Astrocyte (in vitro differentiated cells and primary cell): Measurements from ENCODE around the gene CDC42BPA. TPM values are rescaled to one million over a fixed set of nuclear protein-coding genes. Genes with fewer than 3 reads are reported as not detected.

Experiments
- DNase-seq: peaks from one replicate; pipeline ENCODE4 v3.0.0-alpha.2; 2010; ENCODE audit warnings: low read depth
- FAIRE-seq: peaks from 2 replicates; lab custom pipeline; 2011; peaks lifted over from hg19 to GRCh38; lab: Jason Lieb, UNC
- H2AFZ ChIP-seq: 2 replicates; pipeline ENCODE4 v1.6.0; 2012; ENCODE audit warnings: low read depth, low read length, inconsistent platforms
- H3K27ac ChIP-seq: 2 replicates; pipeline ENCODE4 v1.5.1; 2011; ENCODE audit warnings: low read depth, low read length, inconsistent platforms
- H3K27me3 ChIP-seq: 2 replicates; pipeline ENCODE4 v1.6.0; 2011; ENCODE audit warnings: low read length, inconsistent platforms; ENCODE audit not compliant: insufficient read depth
- H3K36me3 ChIP-seq: 2 replicates; pipeline ENCODE4 v1.5.1; 2011; ENCODE audit warnings: low read length, inconsistent platforms; ENCODE audit not compliant: insufficient read depth
- H3K4me1 ChIP-seq: 2 replicates; pipeline ENCODE4 v1.5.1; 2011; ENCODE audit warnings: low read length, inconsistent platforms; ENCODE audit not compliant: insufficient read depth
- H3K4me2 ChIP-seq: 2 replicates; pipeline ENCODE4 v1.6.0; 2012; ENCODE audit warnings: low read length, inconsistent platforms
- H3K4me3 ChIP-seq: 2 replicates; pipeline ENCODE4 v1.5.1; 2011; ENCODE audit warnings: low read depth, mild to moderate bottlenecking, low read length, inconsistent platforms; ENCODE audit not compliant: insufficient read depth
- H3K79me2 ChIP-seq: 2 replicates; pipeline ENCODE4 v1.6.0; 2012; ENCODE audit warnings: mild to moderate bottlenecking, low read length, inconsistent platforms; ENCODE audit not compliant: insufficient read depth
- H3K9ac ChIP-seq: 2 replicates; pipeline ENCODE4 v1.6.0; 2012; ENCODE audit warnings: mild to moderate bottlenecking, low read length, inconsistent platforms
- H3K9me3 ChIP-seq: 2 replicates; pipeline ENCODE4 v1.5.1; 2012; ENCODE audit warnings: low read depth, mild to moderate bottlenecking, low read length, inconsistent platforms; ENCODE audit not compliant: insufficient read depth
- H4K20me1 ChIP-seq: 2 replicates; pipeline ENCODE4 v1.6.0; 2012; ENCODE audit warnings: low read length, inconsistent platforms; ENCODE audit not compliant: insufficient read depth
- H3K27ac Mint-ChIP-seq: one replicate; pipeline ENCODE4 v1.8.0; 2021; ENCODE audit warnings: mild to moderate bottlenecking, mixed read lengths; ENCODE audit not compliant: unreplicated experiment
- H3K27me3 Mint-ChIP-seq: one replicate; pipeline ENCODE4 v1.8.0; 2021; ENCODE audit warnings: low read depth, mixed read lengths; ENCODE audit not compliant: unreplicated experiment
- H3K36me3 Mint-ChIP-seq: one replicate; pipeline ENCODE4 v1.8.0; 2021; ENCODE audit warnings: low read depth, mixed read lengths; ENCODE audit not compliant: unreplicated experiment
- H3K4me1 Mint-ChIP-seq: one replicate; pipeline ENCODE4 v1.8.0; 2021; ENCODE audit warnings: low read depth, mixed read lengths; ENCODE audit not compliant: unreplicated experiment
- H3K4me3 Mint-ChIP-seq: one replicate; pipeline ENCODE4 v1.8.0; 2021; ENCODE audit warnings: mild to moderate bottlenecking, moderate library complexity, mixed read lengths; ENCODE audit not compliant: unreplicated experiment
- H3K9me3 Mint-ChIP-seq: one replicate; pipeline ENCODE4 v1.8.0; 2021; ENCODE audit warnings: mild to moderate bottlenecking, mixed read lengths; ENCODE audit not compliant: unreplicated experiment
- EZH2 ChIP-seq: IDR thresholded peaks from 2 replicates; pipeline ENCODE4 v1.6.1; 2012; ENCODE audit warnings: mild to moderate bottlenecking, low read length, inconsistent platforms; ENCODE audit not compliant: insufficient read depth
- total RNA-seq: library from RNA; stranded (reverse); gene quantifications from 2 replicates; pipeline ENCODE4 v1.2.1, GENCODE V29; 2021
- TF ChIP-seq, protein P1 (sequence below): IDR thresholded peaks from 2 replicates; pipeline ENCODE4 v1.5.1; 2011; ENCODE audit warnings: low read depth, mild to moderate bottlenecking, inconsistent platforms, low read length, moderate library complexity; ENCODE audit not compliant: insufficient read depth

The CDC42BPA gene
- total RNA-seq, 1 donor from 2014 or later, result 34.5 TPM

DNA sequence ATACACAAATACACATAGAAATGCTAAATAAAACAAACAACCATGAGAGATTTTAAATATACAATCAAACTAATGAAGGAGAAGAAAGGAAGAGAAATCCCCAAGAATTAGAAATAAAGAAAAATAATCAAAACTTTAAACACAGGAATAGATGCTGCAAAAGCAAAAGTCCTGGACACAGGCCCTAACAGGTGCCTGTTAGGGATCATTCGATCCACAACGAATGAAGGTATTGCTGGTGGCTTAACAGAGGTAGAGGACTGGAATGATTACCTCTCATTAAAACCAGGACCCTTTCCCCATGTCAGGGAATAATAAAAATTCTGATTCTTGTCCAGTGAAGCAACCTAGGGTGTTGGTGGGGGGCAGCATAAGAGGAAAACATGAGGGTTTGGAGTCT is 56.8 kb downstream of the CDC42BPA start:
- peaks cover 83% of the 10 kb centered on the region for H3K79me2 ChIP-seq

DNA sequence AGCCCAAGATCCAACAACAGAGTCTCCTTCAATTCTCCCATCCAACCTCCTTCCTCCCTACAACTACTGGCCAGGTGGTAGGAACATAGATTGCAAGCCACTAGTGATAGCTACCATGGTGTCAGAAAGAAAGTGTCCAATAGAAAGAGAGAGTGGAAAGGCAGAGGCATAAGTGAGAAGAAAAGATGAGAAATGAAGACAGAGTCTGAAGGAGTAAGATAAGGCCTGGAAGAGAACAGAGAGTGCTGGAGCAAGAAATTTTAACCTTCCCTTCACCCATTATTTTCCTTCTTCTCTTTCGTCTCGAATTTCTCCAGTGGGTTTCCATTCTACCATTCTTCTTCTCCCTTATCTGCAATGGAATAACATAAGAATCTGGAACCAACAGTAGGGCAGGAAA is 57.9 kb downstream of the CDC42BPA start:
- Histone ChIP-seq H3K4me3 (no peak overlapping the region), H3K4me2 (no peak overlapping the region), H3K9me3 (no peaks in the 10 kb centered on the region), H3K4me1 (no peaks in the 10 kb centered on the region), H3K79me2 (peaks cover 83% of the 10 kb centered on the region), H3K27ac (no peak overlapping the region), H2AFZ (no peak overlapping the region), H3K27me3 (no peaks in the 10 kb centered on the region), H3K36me3 (peaks cover 3% of the 10 kb centered on the region), H4K20me1 (peaks cover 70% of the 10 kb centered on the region), H3K9ac (no peak overlapping the region)
- Mint-ChIP-seq H3K27ac (no peak overlapping the region), H3K4me3 (no peak overlapping the region), H3K4me1 (no peaks in the 10 kb centered on the region), H3K27me3 (no peaks in the 10 kb centered on the region), H3K36me3 (no peaks in the 10 kb centered on the region), H3K9me3 (no peaks in the 10 kb centered on the region)
- TF ChIP-seq, protein P1, sequence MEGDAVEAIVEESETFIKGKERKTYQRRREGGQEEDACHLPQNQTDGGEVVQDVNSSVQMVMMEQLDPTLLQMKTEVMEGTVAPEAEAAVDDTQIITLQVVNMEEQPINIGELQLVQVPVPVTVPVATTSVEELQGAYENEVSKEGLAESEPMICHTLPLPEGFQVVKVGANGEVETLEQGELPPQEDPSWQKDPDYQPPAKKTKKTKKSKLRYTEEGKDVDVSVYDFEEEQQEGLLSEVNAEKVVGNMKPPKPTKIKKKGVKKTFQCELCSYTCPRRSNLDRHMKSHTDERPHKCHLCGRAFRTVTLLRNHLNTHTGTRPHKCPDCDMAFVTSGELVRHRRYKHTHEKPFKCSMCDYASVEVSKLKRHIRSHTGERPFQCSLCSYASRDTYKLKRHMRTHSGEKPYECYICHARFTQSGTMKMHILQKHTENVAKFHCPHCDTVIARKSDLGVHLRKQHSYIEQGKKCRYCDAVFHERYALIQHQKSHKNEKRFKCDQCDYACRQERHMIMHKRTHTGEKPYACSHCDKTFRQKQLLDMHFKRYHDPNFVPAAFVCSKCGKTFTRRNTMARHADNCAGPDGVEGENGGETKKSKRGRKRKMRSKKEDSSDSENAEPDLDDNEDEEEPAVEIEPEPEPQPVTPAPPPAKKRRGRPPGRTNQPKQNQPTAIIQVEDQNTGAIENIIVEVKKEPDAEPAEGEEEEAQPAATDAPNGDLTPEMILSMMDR, result no peak
- TF ChIP-seq EZH2, result no peak
- no peak for FAIRE-seq
- no peak for DNase-seq

More for the DNA sequence above, 56.8 kb downstream of the CDC42BPA start:
- no peak overlapping the region for H3K27ac Mint-ChIP-seq
- H3K36me3 Mint-ChIP-seq, result no peaks in the 10 kb centered on the region
- H3K27me3 Mint-ChIP-seq, result no peaks in the 10 kb centered on the region
- H3K27me3 ChIP-seq, result no peaks in the 10 kb centered on the region
- H2AFZ ChIP-seq, result no peak overlapping the region
- FAIRE-seq (no peak), DNase-seq (no peak)
- no peak overlapping the region for H3K4me2 ChIP-seq
- peaks cover 3% of the 10 kb centered on the region for H3K36me3 ChIP-seq
- no peak overlapping the region for H3K4me3 Mint-ChIP-seq
- peaks cover 78% of the 10 kb centered on the region for H4K20me1 ChIP-seq
- no peaks in the 10 kb centered on the region for H3K4me1 Mint-ChIP-seq
- no peaks in the 10 kb centered on the region for H3K9me3 ChIP-seq
- no peak overlapping the region for H3K9ac ChIP-seq
- TF ChIP-seq EZH2, result no peak
- TF ChIP-seq, protein P1, result no peak
- no peaks in the 10 kb centered on the region for H3K9me3 Mint-ChIP-seq
- H3K4me3 ChIP-seq, result no peak overlapping the region
- H3K4me1 ChIP-seq, result no peaks in the 10 kb centered on the region
- no peak overlapping the region for H3K27ac ChIP-seq

DNA sequence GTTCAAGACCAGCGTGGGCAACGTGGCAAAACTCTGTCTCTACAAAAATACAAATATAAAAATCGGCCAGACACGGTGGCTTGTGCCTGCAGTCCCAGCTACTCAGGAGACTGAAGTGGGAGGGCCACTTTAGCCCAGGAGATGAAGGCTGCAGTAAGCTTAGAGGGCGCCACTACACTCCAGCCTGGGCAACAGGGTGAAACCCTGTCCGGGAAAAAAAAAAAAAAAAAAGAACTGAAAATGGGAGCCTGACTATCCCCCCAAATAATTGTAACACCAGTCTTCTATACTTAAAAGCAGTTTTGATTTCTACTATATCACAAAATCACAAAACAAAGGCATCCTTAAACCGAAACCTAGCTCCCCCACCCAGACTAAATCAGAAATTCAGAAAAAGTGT is 60.3 kb downstream of the CDC42BPA start:
- no peaks in the 10 kb centered on the region for H3K9me3 ChIP-seq
- H4K20me1 ChIP-seq, result peaks cover 61% of the 10 kb centered on the region
- H3K4me3 Mint-ChIP-seq, result no peak overlapping the region
- no peaks in the 10 kb centered on the region for H3K27me3 ChIP-seq
- H3K36me3 ChIP-seq, result no peaks in the 10 kb centered on the region
- H3K79me2 ChIP-seq, result peaks cover 86% of the 10 kb centered on the region
- H3K4me3 ChIP-seq, result no peak overlapping the region
- H3K4me1 ChIP-seq, result no peaks in the 10 kb centered on the region
- no peaks in the 10 kb centered on the region for H3K27me3 Mint-ChIP-seq
- peaks cover under 1% of the 10 kb centered on the region for H3K36me3 Mint-ChIP-seq
- no peak for FAIRE-seq
- no peaks in the 10 kb centered on the region for H3K9me3 Mint-ChIP-seq
- no peak overlapping the region for H3K27ac ChIP-seq
- no peak overlapping the region for H2AFZ ChIP-seq
- no peak overlapping the region for H3K27ac Mint-ChIP-seq
- no peak for DNase-seq
- no peak for TF ChIP-seq EZH2
- no peak overlapping the region for H3K4me2 ChIP-seq
- H3K4me1 Mint-ChIP-seq, result no peaks in the 10 kb centered on the region
- no peak overlapping the region for H3K9ac ChIP-seq
